Right ventricle myocardium inferior (tissue), 1 donor: Measurements from ENCODE around the gene NOBOX. TPM values are rescaled to one million over a fixed set of nuclear protein-coding genes. Genes with fewer than 3 reads are reported as not detected.
"Not testable (repeated sequence)": the region's sequence is repeated elsewhere in the genome, so short reads cannot be mapped to it uniquely, and the experiment has no call there.

Experiments
- ATAC-seq: fragments of 200-7000 bp; cut with Tn5 transposase; one replicate; pipeline ENCODE4 v1.9.1; 2020; ENCODE audit warnings: mild to moderate bottlenecking, moderate library complexity
- DNase-seq: peaks from one replicate; pipeline ENCODE4 v3.0.0; 2021; ENCODE audit errors: missing footprints
- intact Hi-C: fragments of 100-400 bp; cut with DNase I; formaldehyde crosslinking; loops from one replicate; pipeline ENCODE4 v1.11.0; 2022
- total RNA-seq: library from RNA; stranded (reverse); fragmentation: NEBNext Ultra II Directional; extraction: Animal tissue kit (Norgen Biotek cat#: 25700); gene quantifications from one replicate; pipeline ENCODE4 v1.2.1, GENCODE V29; 2021
- donor health status: DM: no; HTN: yes; CAD: no; lungs with severe emphysema.

Gene NOBOX
- total RNA-seq, 1 donor from 2014 or later, result not detected

- no peak for ATAC-seq
- intact Hi-C loops, result no loop called here
- no peak for DNase-seq
These were observed 4.6 kb downstream of the NOBOX start for GRCh38 chr7:144398911-144399310.

- DNase-seq (no peak), ATAC-seq (no peak)
- intact Hi-C loops, result no loop called here
These were observed 5.2 kb downstream of the NOBOX start for GRCh38 chr7:144398291-144398690.

GRCh38 chr7:144397086-144397485, 6.4 kb downstream of the NOBOX start:
- no peak for ATAC-seq
- intact Hi-C loops, result no loop called here
- DNase-seq, result no peak

- ATAC-seq (peak; percentile 75), DNase-seq (no peak)
- intact Hi-C loops, result no loop called here
These were observed 11.7 kb downstream of the NOBOX start for GRCh38 chr7:144391823-144392255.

- ATAC-seq (no peak), DNase-seq (no peak)
- intact Hi-C loops, result no loop called here
These were observed 12.5 kb downstream of the NOBOX start for GRCh38 chr7:144391014-144391413.

GRCh38 chr7:144390481-144390880, 13.0 kb downstream of the NOBOX start:
- intact Hi-C loops, result no loop called here
- ATAC-seq (no peak), DNase-seq (no peak)

GRCh38 chr7:144388950-144389349, 14.5 kb downstream of the NOBOX start:
- ATAC-seq (no peak), DNase-seq (no peak)
- intact Hi-C loops, result no loop called here

- intact Hi-C loops, result no loop called here
- ATAC-seq (no peak), DNase-seq (no peak)
These were observed 16.8 kb downstream of the NOBOX start for GRCh38 chr7:144386741-144387140.

- DNase-seq, result no peak
These were observed 18.8 kb downstream of the NOBOX start for GRCh38 chr7:144384555-144385245.

GRCh38 chr7:144384071-144384470, 19.4 kb downstream of the NOBOX start:
- no peak for ATAC-seq
- no peak for DNase-seq
- intact Hi-C loops, result no loop called here

More at GRCh38 chr7:144384555-144385245, 18.8 kb downstream of the NOBOX start:
- intact Hi-C loops, result no loop called here
- ATAC-seq, result no peak

GRCh38 chr7:144379776-144380384, 23.6 kb downstream of the NOBOX start:
- DNase-seq (no peak), ATAC-seq (no peak)
- intact Hi-C loops, result no loop called here

- ATAC-seq (no peak), DNase-seq (no peak)
- intact Hi-C loops, result no loop called here
These were observed 24.8 kb downstream of the NOBOX start for GRCh38 chr7:144378651-144379050.

- peak; percentile 18 for DNase-seq
- intact Hi-C loops, ATAC-seq: not testable (repeated sequence)
These were observed 34.3 kb downstream of the NOBOX start for GRCh38 chr7:144369221-144369620.

GRCh38 chr7:144367250-144367649, 36.2 kb downstream of the NOBOX start:
- intact Hi-C loops, ATAC-seq, DNase-seq: not testable (repeated sequence)

- intact Hi-C loops, DNase-seq, ATAC-seq: not testable (repeated sequence)
These were observed 38.0 kb downstream of the NOBOX start for GRCh38 chr7:144365523-144365922.

- DNase-seq, ATAC-seq, intact Hi-C loops: not testable (repeated sequence)
These were observed 41.4 kb downstream of the NOBOX start for GRCh38 chr7:144362061-144362460.

- intact Hi-C loops, ATAC-seq, DNase-seq: not testable (repeated sequence)
These were observed 46.6 kb downstream of the NOBOX start for GRCh38 chr7:144356860-144357259.

- ATAC-seq, DNase-seq, intact Hi-C loops: not testable (repeated sequence)
These were observed 47.3 kb downstream of the NOBOX start for GRCh38 chr7:144356185-144356584.

GRCh38 chr7:144355176-144355822, 48.2 kb downstream of the NOBOX start, which contains the start of gene ARHGEF5:
Gene ARHGEF5, plus strand, starts transcription at chr7:144355402. Its CDS starts 7,268 bp downstream, at chr7:144362670.
- peak; percentile 86 for ATAC-seq
- intact Hi-C loops, DNase-seq: not testable (repeated sequence)

GRCh38 chr7:144351667-144352066, 51.8 kb downstream of the NOBOX start:
- DNase-seq, result peak; percentile 43
- intact Hi-C loops, ATAC-seq: not testable (repeated sequence)
